ENCODE results near the gene E2F8. TPM values are rescaled to one million over a fixed set of nuclear protein-coding genes. Genes with fewer than 3 reads are reported as not detected.

The E2F8 gene
- total and polyA plus RNA-seq, 10 of the 15 experiments (the other 5 are each of a cell fraction or from before 2014, with no cell fraction given): 8.8 to 28.1 (median 18.5) TPM

DNA sequence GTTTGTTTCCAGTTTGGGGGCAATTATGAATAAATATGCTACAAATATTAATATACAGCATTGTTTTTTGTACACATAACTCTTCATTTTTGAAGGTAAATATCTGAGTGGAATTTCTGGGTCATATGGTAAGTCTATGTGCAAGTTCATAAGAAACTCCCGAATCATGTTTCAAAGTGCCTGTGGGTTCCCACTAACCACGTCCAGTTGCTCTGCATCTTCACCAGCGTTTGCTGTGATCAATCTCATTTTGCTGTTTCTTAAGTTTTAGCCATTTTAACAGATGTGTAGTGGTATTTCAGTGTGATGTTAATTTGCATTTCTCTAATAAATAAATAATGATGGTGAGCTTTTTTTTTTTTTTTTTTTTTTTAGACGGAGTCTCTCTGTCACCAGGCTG, 24.7 kb downstream of the E2F8 start (continued):
- TF ChIP-seq CHD4 (IDR thresholded peaks at IDR 0.05) (no peak), SMARCA5 (IDR thresholded peaks at IDR 0.05) (no peak), SUZ12 (IDR thresholded peaks at IDR 0.05; ENCODE audit: unreplicated experiment) (no peak)

DNA sequence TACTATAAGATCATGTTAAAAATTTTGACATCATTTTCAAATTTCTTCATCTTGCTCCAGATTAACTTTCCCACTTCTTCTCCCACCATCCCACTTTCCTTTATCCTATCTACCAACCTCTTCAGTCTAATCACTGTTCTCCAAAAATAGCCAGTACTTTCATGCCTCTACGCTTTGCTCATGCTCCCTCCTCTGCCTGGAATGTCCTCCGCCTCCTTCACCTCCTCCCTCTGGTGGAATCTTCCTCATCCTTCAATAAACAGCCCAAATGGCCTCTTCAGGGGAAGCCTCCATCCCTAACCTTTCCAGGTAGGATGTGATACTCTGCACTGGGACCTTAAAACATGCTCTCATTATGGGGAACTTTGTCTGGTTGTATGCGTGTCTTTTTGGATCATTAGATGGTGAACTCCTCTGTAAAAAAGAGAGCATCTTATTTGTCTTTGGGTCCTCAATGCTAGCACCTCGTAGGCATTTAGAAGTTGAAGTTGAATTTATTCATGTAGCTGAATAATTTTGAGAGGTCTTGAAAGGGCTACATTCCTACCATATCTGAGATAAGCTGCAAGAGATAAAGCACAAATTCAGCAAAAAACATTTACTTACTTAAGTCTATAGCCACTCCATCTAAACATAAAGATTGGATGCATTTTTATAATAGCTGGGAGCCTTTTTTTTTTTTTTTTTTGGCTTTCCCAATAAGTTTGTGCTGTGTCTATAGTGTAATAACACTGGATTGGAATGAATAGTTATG, 31.0 kb downstream of the E2F8 start:
- FAIRE-seq: no peak
- 51% methylated on average over 4 of the region's 4 CpGs for WGBS (ENCODE audit: insufficient coverage, insufficient replicate concordance, low lambda C conversion rate, missing lambda C conversion rate)
- Histone ChIP-seq H3K9ac (ENCODE audit: control insufficient read depth, insufficient read depth, low read length) (no peak overlapping the region), H3K36me3 (ENCODE audit: control insufficient read depth in 2 of 2, insufficient read depth in 2 of 2, low read length in 1 of 2) (no peaks in the 10 kb centered on the region), H4K20me1 (ENCODE audit: control insufficient read depth, insufficient read depth) (no peaks in the 10 kb centered on the region), H3K27ac (ENCODE audit: control insufficient read depth, insufficient read depth) (no peak overlapping the region), H3K79me2 (ENCODE audit: control insufficient read depth, insufficient read depth, low read length) (no peaks in the 10 kb centered on the region), H2AFZ (ENCODE audit: control insufficient read depth, low read depth, low read length) (no peak overlapping the region), H3K4me1 (ENCODE audit: control insufficient read depth, insufficient read depth, low read length) (no peaks in the 10 kb centered on the region), H3K27me3 (replicated peaks in 1 of 2; ENCODE audit: control insufficient read depth in 2 of 2, insufficient read depth in 2 of 2, low read length in 1 of 2) (no peaks in the 10 kb centered on the region; a peak in 2 of 4 replicates), H3K4me2 (ENCODE audit: control insufficient read depth, insufficient read depth) (no peak overlapping the region), H3K4me3 (no peak overlapping the region), H3K9me3 (replicated peaks; ENCODE audit: control insufficient read depth, insufficient read depth, low read length) (no peaks in the 10 kb centered on the region)
- BruUV-seq (replicated peaks): no TSS peak
- ATAC-seq: no peak
- SMC1A ChIA-PET (ENCODE audit: uncharacterized antibody, unreplicated experiment): interaction anchor here (0.7 kb wide), 1 partner anchor 334 kb away, joined by 4 read pairs; no protein-coding TSS in a partner anchor
- RAD21 ChIA-PET (ENCODE audit: unreplicated experiment): no interaction called here
- POLR2A ChIA-PET: interaction anchor here (0.7 kb wide), 1 partner anchor 73 kb away, joined by 7 read pairs; no protein-coding TSS in a partner anchor
- in situ Hi-C loops (cut with MboI) (no loop called here), intact Hi-C loops (cut with micrococcal nuclease; ENCODE audit: unreplicated experiment) (no loop called here)
- CTCF ChIA-PET: interaction anchor here (1.3 to 1.4 kb wide), 2 partner anchors 10 to 139 kb away, joined by 3 read pairs; no protein-coding TSS in a partner anchor
- TF ChIP-seq, protein P1, sequence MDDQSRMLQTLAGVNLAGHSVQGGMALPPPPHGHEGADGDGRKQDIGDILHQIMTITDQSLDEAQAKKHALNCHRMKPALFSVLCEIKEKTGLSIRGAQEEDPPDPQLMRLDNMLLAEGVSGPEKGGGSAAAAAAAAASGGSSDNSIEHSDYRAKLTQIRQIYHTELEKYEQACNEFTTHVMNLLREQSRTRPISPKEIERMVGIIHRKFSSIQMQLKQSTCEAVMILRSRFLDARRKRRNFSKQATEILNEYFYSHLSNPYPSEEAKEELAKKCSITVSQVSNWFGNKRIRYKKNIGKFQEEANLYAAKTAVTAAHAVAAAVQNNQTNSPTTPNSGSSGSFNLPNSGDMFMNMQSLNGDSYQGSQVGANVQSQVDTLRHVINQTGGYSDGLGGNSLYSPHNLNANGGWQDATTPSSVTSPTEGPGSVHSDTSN (IDR thresholded peaks at IDR 0.05; ENCODE audit: insufficient replicate concordance, low read depth, low read length): no peak
- DNase-seq (ENCODE audit: low read depth, low spot score): no peak
